GM10266 (cell line): ENCODE results near the gene RBMY1E.
"Not testable (repeated sequence)": the region's sequence is repeated elsewhere in the genome, so short reads cannot be mapped to it uniquely, and the experiment has no call there.

Experiments
- DNase-seq: peaks from one replicate; pipeline ENCODE4 v3.0.0; 2012; ENCODE audit errors: extremely low spot score

RBMY1E gene

DNA sequence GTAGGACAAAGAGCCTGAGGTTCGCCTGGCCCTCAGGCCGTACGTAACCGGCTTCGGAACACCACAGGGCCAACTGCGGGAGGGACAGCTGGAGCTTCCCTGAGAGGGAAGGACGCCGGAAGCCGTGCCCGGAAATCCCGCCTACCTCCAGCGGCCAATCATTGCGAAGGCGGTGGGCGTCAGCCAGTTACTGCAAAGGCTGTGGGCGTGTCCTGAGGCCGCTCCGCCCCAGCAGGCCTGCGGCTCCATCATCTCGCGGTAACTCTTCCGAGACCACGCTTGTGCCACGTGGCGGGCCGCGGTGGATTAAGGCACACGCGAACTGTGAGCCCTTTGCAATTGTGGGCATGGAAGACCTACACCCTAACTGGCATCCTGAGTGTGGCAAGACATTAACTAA is at the start of gene RBMY1E:
Gene RBMY1E, minus strand, starts transcription at position 101 of the 400 bp plus-strand sequence. CDS start 1,978 bp downstream, outside the sequence.
- DNase-seq = not testable (repeated sequence)

DNA sequence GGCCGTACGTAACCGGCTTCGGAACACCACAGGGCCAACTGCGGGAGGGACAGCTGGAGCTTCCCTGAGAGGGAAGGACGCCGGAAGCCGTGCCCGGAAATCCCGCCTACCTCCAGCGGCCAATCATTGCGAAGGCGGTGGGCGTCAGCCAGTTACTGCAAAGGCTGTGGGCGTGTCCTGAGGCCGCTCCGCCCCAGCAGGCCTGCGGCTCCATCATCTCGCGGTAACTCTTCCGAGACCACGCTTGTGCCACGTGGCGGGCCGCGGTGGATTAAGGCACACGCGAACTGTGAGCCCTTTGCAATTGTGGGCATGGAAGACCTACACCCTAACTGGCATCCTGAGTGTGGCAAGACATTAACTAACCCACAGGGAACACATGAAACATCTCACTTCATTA is 23.4 kb downstream of the RBMY1E start, which contains the start of gene RBMY1D:
Gene RBMY1D, minus strand, starts transcription at position 101 of the 400 bp plus-strand sequence. CDS start 2,013 bp downstream, outside the sequence.
- not testable (repeated sequence) for DNase-seq

DNA sequence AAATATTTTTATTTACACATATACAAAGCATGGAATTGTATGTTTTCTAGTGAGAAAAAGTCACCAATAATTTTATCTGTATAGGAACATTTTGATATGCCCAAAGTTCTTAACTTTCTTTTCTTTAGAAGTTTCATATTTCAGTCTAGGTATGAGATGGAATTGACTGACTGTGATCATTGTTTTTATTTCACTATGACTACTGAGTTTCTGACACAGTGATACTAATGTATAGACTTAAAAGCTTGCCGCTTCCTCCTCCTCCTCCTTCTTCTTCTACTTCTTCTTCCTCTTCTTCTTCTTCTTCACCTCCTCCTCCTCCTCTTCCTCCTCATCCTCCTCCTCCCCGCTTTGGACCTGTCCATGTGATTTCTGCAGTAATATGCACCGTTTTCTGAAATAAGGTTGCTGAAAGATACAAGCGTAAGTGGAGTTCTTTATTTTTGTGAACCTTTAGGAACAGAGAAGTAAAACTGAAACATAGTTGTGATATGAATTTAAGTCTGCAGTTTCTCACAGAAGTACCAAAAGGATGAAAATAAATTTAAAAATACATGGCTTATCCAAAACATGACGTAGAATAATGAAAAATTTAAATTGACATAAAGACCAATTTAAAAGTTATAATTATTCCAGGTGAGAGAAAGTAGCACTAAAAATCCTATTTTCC is 48.3 kb downstream of the RBMY1E start:
- DNase-seq = not testable (repeated sequence)
